GM18511 (cell line): ENCODE measurements around the gene NKAIN2.
"Not testable (repeated sequence)": the region's sequence is repeated elsewhere in the genome, so short reads cannot be mapped to it uniquely, and the experiment has no call there.

Experiments
- ATAC-seq: cut with Tn5 transposase; IDR thresholded peaks from one replicate; pipeline ENCODE4 v1.9.1; 2021; ENCODE audit warnings: mild to moderate bottlenecking, moderate library complexity; ENCODE audit not compliant: unreplicated experiment

The NKAIN2 gene

GRCh38 chr6:124737804-124738203, 934.1 kb downstream of the NKAIN2 start:
- ATAC-seq, result not testable (repeated sequence)

DNA sequence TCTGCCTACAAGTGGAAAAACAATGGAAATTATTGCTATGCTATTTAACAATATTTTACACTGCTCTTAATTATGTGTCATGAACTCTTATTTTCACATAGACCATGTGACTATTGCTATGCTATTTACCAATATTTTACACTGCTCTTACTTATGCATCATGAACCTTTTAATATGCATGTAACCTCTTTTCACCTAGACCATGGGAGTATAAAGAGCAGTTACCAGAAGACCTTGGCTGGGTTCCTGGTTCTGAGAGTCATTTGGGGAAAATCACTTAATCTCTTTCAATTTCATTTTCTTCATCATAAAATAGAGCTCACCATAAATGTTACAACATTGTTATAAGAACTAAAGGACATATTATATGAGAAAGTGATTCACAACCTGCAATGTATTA, 934.8 kb downstream of the NKAIN2 start:
- no peak for ATAC-seq

DNA sequence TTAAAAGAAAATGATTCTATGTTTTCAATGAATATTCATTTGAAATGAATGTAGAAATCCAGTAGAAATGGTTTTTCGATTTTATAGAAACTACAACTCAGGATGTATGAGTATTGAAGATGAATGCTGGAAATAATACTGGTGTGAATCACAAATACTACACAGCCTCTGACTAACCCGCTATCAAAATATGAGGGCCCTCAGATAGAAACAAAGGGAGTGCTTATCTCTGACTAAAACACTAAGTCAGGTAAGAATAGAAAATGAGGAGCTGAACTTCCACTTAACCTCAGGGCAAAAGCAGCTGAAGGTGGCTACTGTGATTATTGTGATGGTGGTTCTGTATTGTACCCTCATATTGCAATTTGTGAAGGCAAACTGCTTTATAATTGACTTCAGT, 937.7 kb downstream of the NKAIN2 start:
- no peak for ATAC-seq

- ATAC-seq, result no peak
Measured at GRCh38 chr6:124742971-124743370, 939.3 kb downstream of the NKAIN2 start.

DNA sequence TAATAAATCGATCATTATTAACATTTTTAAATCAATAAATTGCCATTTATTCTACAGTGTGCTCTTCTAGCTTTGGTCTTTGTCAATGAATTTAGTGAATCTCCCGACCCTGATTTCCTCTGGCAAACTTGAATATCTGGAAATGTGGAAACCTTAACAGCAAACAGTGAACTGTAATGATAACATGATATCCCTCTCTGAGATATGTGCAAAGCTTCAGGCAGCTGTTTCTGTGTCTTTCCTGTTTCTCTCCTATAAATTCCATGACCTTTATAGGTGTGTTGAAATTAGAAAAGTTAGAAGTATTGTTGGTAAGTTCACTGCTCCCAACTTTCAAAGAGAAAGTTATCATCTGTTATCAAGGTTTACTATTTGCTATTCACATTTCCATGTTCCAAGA, 939.8 kb downstream of the NKAIN2 start:
- ATAC-seq, result no peak

DNA sequence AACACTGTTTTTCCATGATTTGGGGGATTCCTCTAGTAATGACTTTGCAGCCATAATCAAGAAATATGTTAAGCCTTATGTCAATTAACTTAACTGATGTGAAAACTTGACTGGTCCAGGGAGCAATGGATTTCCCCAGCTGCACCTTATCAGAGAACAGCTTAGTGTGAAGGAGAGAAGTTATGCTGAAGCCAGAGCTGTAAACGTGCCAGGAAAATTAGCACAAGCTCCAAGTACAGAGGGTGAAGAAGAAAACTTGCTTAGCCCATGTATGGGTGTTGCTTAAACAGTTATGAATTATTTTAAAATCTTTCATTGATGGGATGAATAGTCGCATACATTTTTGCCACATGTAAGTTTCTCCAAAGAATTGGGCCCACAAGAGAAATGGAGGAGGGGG, 943.7 kb downstream of the NKAIN2 start:
- ATAC-seq, result no peak

- ATAC-seq, result no peak
Measured at GRCh38 chr6:124748778-124749177, 945.1 kb downstream of the NKAIN2 start.

DNA sequence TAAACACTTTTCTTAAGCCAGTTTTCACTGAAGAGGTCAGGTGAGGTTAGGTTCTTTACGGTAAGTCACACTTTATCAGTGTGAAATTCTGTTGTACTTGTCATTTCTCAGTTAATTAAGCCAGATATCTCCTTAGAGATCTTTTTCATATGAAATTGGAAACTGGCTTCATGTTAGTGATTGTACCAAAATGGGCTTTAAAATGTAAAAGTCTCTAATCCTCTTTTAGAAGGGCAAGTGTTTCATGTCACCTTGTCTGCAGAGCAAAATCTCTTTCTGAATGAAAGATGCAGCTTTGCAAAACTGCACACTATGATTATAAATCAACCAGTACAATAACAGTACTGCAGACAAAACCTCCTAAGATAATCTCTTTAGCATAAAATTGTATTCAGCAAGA, 949.3 kb downstream of the NKAIN2 start:
- no peak for ATAC-seq

- ATAC-seq, result no peak
Measured at GRCh38 chr6:124753562-124754105, 950.0 kb downstream of the NKAIN2 start.

DNA sequence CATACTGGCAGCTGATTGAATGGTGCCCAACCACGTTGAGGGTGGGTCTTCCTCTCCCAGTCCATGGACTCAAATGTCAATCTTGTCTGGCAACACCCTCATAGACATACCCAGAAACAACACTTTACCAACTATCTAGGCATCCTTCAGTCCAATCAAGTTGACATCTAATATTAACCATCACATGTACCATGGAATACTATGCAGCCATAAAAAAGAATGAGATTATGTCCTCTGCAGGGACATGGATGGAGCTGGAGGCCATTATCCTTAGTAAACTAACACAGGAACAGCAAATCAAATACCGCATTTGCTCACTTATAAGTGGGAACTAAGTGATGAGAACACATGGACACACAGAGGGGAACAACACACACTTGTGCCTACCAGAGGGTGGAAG, 951.7 kb downstream of the NKAIN2 start:
- no peak for ATAC-seq

GRCh38 chr6:124757560-124757959, 953.9 kb downstream of the NKAIN2 start:
- ATAC-seq, result no peak

DNA sequence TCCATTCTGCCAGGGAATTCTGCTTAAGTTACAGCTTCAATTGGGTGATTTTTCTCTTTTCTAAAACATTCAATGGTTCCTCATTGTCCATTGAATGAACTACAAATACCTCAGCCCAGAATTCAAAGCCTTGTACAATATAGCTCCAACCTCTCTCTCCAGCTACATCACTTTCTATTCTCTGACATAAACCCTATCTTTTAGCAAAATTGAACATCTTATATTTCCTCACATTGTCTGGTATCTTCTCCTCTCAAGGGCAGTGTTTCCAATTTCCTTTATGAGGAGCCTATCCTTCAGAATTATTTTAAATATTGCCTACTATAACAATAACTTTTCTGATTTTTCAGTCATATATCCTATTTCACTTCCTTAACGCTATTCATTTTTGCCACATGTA, 955.0 kb downstream of the NKAIN2 start:
- ATAC-seq, result no peak

DNA sequence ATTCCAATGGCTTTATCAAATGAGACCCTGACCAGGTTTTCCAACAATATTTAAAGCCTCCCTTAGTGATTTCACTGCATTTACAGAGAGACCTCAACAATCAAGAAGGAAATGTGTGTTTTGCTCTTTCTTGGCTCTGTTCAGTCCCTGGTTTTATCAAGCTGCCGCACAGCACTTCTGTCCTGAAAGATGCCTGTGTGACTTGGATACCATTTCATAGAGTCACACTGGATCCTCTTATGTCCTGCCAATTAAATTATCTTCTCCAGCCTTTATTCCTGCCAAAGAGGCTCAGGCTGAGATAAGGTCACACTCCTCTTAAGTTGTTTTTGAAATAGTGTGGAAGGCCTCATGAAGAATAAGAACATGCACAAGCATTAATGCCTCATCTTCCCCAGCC, 961.6 kb downstream of the NKAIN2 start:
- no peak for ATAC-seq

DNA sequence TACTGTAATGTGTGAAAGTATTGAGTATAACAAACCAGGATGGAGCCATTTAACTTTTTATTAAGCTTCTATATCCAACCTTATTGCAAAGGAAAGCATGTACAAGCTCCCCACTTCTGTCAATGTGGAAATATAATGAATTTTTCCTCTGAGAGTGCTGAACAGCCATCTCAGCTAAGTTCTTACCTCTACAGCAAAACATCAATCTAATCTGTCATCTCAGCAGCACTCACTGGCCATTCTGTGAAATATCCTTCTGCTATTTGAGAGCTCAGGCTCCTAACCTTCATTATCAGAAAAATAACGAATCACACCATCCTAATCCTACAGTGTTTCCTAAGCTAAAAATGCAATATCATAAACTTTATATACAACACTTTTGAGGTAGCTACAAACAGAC, 964.6 kb downstream of the NKAIN2 start:
- ATAC-seq, result no peak

DNA sequence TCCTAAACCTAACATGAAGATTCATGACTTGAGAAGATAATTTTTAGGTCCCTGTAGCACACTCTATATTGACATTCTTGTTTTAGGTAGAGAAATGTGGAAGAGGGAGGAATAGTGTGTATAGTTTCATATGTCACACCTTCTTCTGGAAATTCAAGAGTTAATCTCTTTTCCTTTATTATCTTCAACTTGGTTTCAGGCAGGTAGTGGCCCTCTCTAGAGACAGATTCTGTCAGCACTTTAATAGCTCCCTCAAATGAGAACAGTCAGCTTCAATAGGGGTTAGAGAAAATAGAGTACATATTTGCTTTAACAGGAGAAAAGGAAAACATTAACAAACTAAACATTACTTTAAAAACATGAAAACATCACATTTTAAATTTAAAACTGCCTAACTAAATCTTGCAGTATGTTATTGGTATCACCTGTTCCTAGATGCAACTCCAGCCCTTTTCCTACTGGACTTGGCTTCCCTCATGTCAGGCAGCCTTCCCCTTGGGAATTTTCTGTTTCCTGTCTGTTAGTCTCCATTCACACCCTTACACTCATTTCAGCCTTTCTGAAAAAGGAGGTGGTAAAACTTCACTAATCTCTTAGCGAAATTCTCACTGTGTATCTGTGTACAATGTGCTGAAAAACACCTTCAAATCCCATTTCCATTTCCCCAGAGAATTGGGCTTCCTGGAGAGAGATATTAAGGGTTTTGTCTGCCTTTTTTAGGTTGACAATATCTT, 966.3 kb downstream of the NKAIN2 start:
- ATAC-seq, result no peak

DNA sequence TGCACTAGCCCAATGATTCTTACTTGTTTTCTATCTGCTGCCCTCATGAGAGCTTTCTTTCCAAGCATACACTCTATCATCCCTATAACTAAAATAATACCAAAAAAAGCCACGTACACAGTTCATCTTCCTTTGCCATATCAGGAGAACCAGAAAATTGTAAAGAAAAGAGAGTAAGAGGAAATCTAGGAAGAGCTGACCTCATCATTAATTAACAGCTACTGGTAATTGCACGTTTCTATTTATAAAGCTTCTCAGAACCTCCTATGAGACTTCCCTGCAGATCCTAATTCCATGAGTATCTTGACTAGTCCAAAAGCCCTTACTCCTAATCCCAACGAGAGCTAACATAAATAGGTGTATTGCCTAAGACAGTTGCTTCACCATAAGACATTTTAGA, 967.1 kb downstream of the NKAIN2 start:
- no peak for ATAC-seq

DNA sequence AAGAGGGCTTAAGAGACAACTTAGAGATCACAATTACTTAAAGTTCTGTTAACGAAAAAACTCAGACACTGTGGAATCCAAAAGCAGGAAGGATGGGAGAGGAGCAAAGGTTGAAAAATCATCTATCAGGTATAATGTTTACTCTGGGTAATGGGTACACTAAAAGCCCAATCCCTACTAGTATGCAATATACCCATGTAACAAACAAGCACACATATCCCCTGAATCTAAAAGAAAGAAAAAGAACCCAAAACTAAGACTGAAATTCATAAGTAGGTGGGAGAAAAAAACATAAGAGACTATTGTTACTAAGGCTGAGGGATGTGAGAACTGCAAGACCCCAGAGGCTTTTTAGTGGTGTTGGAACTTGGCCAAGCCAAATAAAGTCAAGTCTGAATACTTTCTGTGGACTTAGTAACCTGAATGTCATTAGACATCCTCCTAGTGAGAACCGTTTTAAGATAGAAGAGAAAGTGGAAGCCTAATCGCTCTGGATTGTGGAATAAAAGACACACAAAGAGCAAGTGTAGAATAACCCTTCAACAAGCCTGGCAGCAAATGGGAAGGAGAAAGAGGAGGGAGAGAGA, 969.2 kb downstream of the NKAIN2 start:
- ATAC-seq, result no peak

DNA sequence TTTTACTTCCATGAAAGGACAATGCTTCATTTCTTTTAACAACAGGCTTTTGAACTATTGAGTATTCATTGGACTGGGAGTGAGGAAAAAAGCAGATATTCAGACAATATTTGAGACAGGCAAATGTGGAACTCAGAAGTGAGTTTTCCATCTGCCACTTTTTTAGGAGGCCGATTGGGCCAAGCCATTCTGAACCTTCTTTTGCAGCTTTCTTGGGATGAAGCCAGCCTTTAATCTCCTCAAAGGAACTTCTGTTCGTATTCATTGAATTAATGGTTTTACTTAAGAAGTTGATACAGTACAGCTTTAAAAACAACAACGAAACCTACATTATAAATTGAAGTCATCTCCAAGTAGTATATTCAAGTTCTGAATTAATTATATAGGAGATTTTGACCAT, 971.5 kb downstream of the NKAIN2 start:
- no peak for ATAC-seq

- no peak for ATAC-seq
Measured at GRCh38 chr6:124777863-124778262, 974.2 kb downstream of the NKAIN2 start.

DNA sequence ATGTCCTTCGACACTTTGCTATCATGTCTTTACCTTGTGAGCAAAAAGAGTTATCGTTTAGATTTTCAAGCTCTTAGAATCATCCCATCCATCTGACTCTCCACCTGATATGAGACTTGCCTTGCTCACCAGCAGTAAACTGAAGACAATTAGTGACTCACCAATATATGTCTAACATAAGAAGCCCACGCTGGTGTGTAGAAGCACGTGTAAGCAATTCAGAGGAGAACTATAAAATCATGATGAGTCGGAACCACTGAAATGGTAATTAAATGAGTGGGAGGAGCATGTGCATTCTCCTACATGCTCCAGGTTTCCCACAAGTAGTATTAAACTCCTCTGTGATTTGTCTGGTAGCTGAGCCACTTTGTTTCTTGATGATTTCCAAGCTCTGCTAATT, 977.0 kb downstream of the NKAIN2 start:
- no peak for ATAC-seq

GRCh38 chr6:124783344-124783743, 979.7 kb downstream of the NKAIN2 start:
- no peak for ATAC-seq

GRCh38 chr6:124791156-124791555, 987.5 kb downstream of the NKAIN2 start:
- ATAC-seq, result no peak

DNA sequence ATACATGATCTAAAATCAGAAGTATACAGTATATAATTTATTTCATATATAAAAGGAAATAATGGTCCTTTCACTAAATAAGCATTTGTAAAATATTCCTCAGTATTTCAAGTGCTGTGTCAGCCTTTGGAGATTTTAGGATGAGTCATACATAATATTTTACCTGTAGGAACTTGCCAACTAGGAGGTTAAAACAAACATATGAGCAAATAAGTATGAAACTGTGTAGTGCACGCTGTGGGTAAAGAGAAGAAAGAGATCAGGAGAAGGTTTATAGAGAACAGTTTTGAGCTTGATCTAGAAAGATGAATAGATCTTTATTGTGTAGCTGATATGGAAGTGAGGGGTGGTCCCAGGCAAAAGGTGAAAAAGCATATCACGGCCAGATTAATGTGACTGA, 988.7 kb downstream of the NKAIN2 start:
- ATAC-seq, result no peak
